Trophoblast cell (in vitro differentiated cells and primary cell): ENCODE results near the gene DLK2.

Experiments used
- DNase-seq, 2 donors: peaks; one replicate each; pipeline ENCODE4 v3.0.0-alpha.2; 2016
- H2AFZ ChIP-seq: 2 replicates; pipeline ENCODE4 v1.6.1; 2013; ENCODE audit warnings: low read length, moderate library complexity, mild to moderate bottlenecking; ENCODE audit not compliant: insufficient read depth, poor library complexity
- H2AK5ac ChIP-seq: 2 replicates; pipeline ENCODE4 v1.6.1; 2013; ENCODE audit warnings: mild to moderate bottlenecking, low read length
- H2BK120ac ChIP-seq: 2 replicates; pipeline ENCODE4 v1.6.1; 2013; ENCODE audit warnings: low read length, mild to moderate bottlenecking, moderate library complexity; ENCODE audit not compliant: insufficient read depth, poor library complexity
- H2BK12ac ChIP-seq: 2 replicates; pipeline ENCODE4 v1.6.1; 2013; ENCODE audit warnings: mild to moderate bottlenecking, low read length, moderate library complexity
- H2BK5ac ChIP-seq: 2 replicates; pipeline ENCODE4 v1.6.1; 2013; ENCODE audit warnings: low read length, low read depth, moderate library complexity, mild to moderate bottlenecking; ENCODE audit not compliant: poor library complexity
- H3K14ac ChIP-seq: 2 replicates; pipeline ENCODE4 v1.6.1; 2013; ENCODE audit warnings: mild to moderate bottlenecking, low read length
- H3K18ac ChIP-seq: 2 replicates; pipeline ENCODE4 v1.6.1; 2013; ENCODE audit warnings: mild to moderate bottlenecking, low read length
- H3K23ac ChIP-seq: 2 replicates; pipeline ENCODE4 v1.6.1; 2013; ENCODE audit warnings: low read length
- H3K27ac ChIP-seq: 2 replicates; pipeline ENCODE4 v1.5.1; 2013; ENCODE audit warnings: low read depth, mild to moderate bottlenecking, inconsistent platforms, low read length, moderate library complexity
- H3K27me3 ChIP-seq: 2 replicates; pipeline ENCODE4 v1.6.1; 2013; ENCODE audit warnings: inconsistent platforms, mild to moderate bottlenecking, low read length, moderate library complexity; ENCODE audit not compliant: insufficient read depth
- H3K36me3 ChIP-seq, 2 experiments: 1 replicate in 1 of 2; 2 replicates in 1 of 2; pipeline ENCODE4 v1.6.1; 2013; ENCODE audit warnings: low read length in 2 of 2, mild to moderate bottlenecking in 2 of 2, moderate library complexity in 1 of 2; ENCODE audit not compliant: insufficient read depth in 2 of 2, control insufficient read depth in 1 of 2
- H3K4ac ChIP-seq: 2 replicates; pipeline ENCODE4 v1.6.1; 2013; ENCODE audit warnings: low read depth, mild to moderate bottlenecking, low read length, moderate library complexity
- H3K4me1 ChIP-seq, 2 experiments: 1 replicate in 1 of 2; 2 replicates in 1 of 2; pipeline ENCODE4 v1.6.1; 2013; ENCODE audit warnings: low read length in 2 of 2, mild to moderate bottlenecking in 2 of 2, moderate library complexity in 1 of 2; ENCODE audit not compliant: insufficient read depth in 2 of 2, control insufficient read depth in 1 of 2
- H3K4me2 ChIP-seq: 2 replicates; pipeline ENCODE4 v1.6.1; 2013; ENCODE audit warnings: inconsistent platforms, mild to moderate bottlenecking, low read length, moderate library complexity
- H3K4me3 ChIP-seq: 2 replicates; pipeline ENCODE4 v1.5.1; 2013; ENCODE audit warnings: mild to moderate bottlenecking, low read depth, low read length, inconsistent platforms
- H3K79me1 ChIP-seq: one replicate; pipeline ENCODE4 v1.6.1; 2013; ENCODE audit warnings: low read length
- H3K79me2 ChIP-seq: 2 replicates; pipeline ENCODE4 v1.6.1; 2013; ENCODE audit warnings: low read length, mild to moderate bottlenecking; ENCODE audit not compliant: control insufficient read depth, insufficient read depth, poor library complexity
- H3K9ac ChIP-seq: 2 replicates; pipeline ENCODE4 v1.6.1; 2013; ENCODE audit warnings: mild to moderate bottlenecking, low read length
- H3K9me3 ChIP-seq: 2 replicates; pipeline ENCODE4 v1.6.1; 2013; ENCODE audit warnings: low read depth, mild to moderate bottlenecking, control low read depth, inconsistent platforms, low read length; ENCODE audit not compliant: insufficient read depth
- H4K12ac ChIP-seq: 2 replicates; pipeline ENCODE4 v1.6.1; 2013; ENCODE audit warnings: low read depth, mild to moderate bottlenecking, low read length, moderate library complexity
- H4K8ac ChIP-seq: 2 replicates; pipeline ENCODE4 v1.6.1; 2013; ENCODE audit warnings: low read depth, mild to moderate bottlenecking, low read length, moderate library complexity
- H4K91ac ChIP-seq: one replicate; pipeline ENCODE4 v1.6.1; 2013; ENCODE audit warnings: low read depth, mild to moderate bottlenecking, low read length, moderate library complexity
- WGBS: extraction: QIAGEN DNeasy Blood & Tissue Kit; methylation state at CpG from one replicate; pipeline ENCODE4 v1.1.7; 2013; ENCODE audit warnings: missing lambda C conversion rate; ENCODE audit not compliant: insufficient read length, insufficient coverage; ENCODE audit errors: extremely low coverage; 5-methylcytosine and 5-hydroxymethylcytosine counted together

The DLK2 gene

GRCh38 chr6:43475516-43475915 is 20.2 kb upstream of the DLK2 start:
- H3K9me3 ChIP-seq: no peaks in the 10 kb centered on the region
- H4K12ac ChIP-seq: no peak overlapping the region
- no peak overlapping the region for H3K23ac ChIP-seq
- no CpG with 5 or more reads among the region's 6 CpGs for WGBS
- H3K4me2 ChIP-seq: no peak overlapping the region
- H4K8ac ChIP-seq: no peak overlapping the region
- H3K18ac ChIP-seq: no peak overlapping the region
- peaks cover 1% of the 10 kb centered on the region for H3K79me2 ChIP-seq
- no peak overlapping the region for H2BK12ac ChIP-seq
- no peaks in the 10 kb centered on the region for H3K36me3 ChIP-seq
- no peak overlapping the region for H3K27ac ChIP-seq
- no peak overlapping the region for H3K4ac ChIP-seq
- no peaks in the 10 kb centered on the region for H3K27me3 ChIP-seq
- no peak overlapping the region for H2BK120ac ChIP-seq
- no peaks in the 10 kb centered on the region for H3K79me1 ChIP-seq
- DNase-seq: no peak
- H4K91ac ChIP-seq: no peak overlapping the region
- H3K14ac ChIP-seq: no peak overlapping the region
- H3K4me1 ChIP-seq: peaks cover 6 to 10% of the 10 kb centered on the region in 2 experiments
- no peak overlapping the region for H3K4me3 ChIP-seq
- no peak overlapping the region for H2AK5ac ChIP-seq
- H3K9ac ChIP-seq: no peak overlapping the region
- no peak overlapping the region for H2AFZ ChIP-seq
- no peak overlapping the region for H2BK5ac ChIP-seq

- H3K27me3 ChIP-seq: no peaks in the 10 kb centered on the region
- no peaks in the 10 kb centered on the region for H3K79me1 ChIP-seq
- no peak overlapping the region for H3K14ac ChIP-seq
- WGBS: no CpG with 5 or more reads among the region's 4 CpGs
- H3K18ac ChIP-seq: no peak overlapping the region
- no peak overlapping the region for H3K23ac ChIP-seq
- H3K4me2 ChIP-seq: no peak overlapping the region
- H3K4me3 ChIP-seq: no peak overlapping the region
- no peaks in the 10 kb centered on the region for H3K79me2 ChIP-seq
- no peak overlapping the region for H2AFZ ChIP-seq
- H2BK120ac ChIP-seq: no peak overlapping the region
- H2AK5ac ChIP-seq: no peak overlapping the region
- no peak overlapping the region for H3K27ac ChIP-seq
- H4K8ac ChIP-seq: no peak overlapping the region
- H3K9me3 ChIP-seq: no peaks in the 10 kb centered on the region
- no peak for DNase-seq
- H3K9ac ChIP-seq: no peak overlapping the region
- no peak overlapping the region for H2BK5ac ChIP-seq
- H2BK12ac ChIP-seq: no peak overlapping the region
- H3K4ac ChIP-seq: no peak overlapping the region
- peaks cover 8 to 10% of the 10 kb centered on the region in 2 experiments for H3K4me1 ChIP-seq
- no peaks in the 10 kb centered on the region for H3K36me3 ChIP-seq
- H4K91ac ChIP-seq: no peak overlapping the region
- H4K12ac ChIP-seq: no peak overlapping the region
Observed at GRCh38 chr6:43472515-43472914, 17.2 kb upstream of the DLK2 start.

DNA sequence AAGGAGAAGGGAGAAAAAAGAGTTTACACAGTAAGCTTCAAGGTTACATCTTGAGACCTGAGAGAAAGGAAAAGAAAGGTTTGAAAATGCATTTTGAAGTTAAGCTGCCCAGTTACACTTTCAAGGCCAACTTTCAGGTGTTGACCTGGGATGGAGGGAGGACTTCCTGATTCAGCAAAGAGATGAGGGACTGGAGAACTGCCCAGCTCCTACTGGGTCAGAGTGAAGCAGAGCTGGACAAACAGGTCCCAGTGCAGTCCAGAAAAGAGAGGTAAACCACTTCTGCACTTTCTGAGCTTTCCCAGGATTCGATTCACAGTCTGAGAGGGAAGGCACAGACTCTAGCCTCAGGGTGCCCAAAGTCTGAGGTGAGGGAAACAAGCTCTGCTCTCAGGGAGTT is 16.1 kb upstream of the DLK2 start:
- no peak overlapping the region for H4K12ac ChIP-seq
- peaks cover 5 to 10% of the 10 kb centered on the region in 2 experiments for H3K4me1 ChIP-seq
- peak; percentile 58 to 71 for DNase-seq
- no peaks in the 10 kb centered on the region for H3K79me2 ChIP-seq
- no peak overlapping the region for H3K14ac ChIP-seq
- no peak overlapping the region for H4K8ac ChIP-seq
- H3K18ac ChIP-seq: no peak overlapping the region
- no peak overlapping the region for H3K4ac ChIP-seq
- H3K27ac ChIP-seq: no peak overlapping the region
- no peaks in the 10 kb centered on the region for H3K27me3 ChIP-seq
- no peak overlapping the region for H3K4me3 ChIP-seq
- H2BK12ac ChIP-seq: no peak overlapping the region
- H2AFZ ChIP-seq: no peak overlapping the region
- H2BK120ac ChIP-seq: no peak overlapping the region
- H4K91ac ChIP-seq: no peak overlapping the region
- WGBS: no CpG with 5 or more reads among the region's 1 CpG
- no peaks in the 10 kb centered on the region for H3K79me1 ChIP-seq
- no peak overlapping the region for H3K23ac ChIP-seq
- no peak overlapping the region for H2BK5ac ChIP-seq
- H2AK5ac ChIP-seq: no peak overlapping the region
- H3K4me2 ChIP-seq: no peak overlapping the region
- H3K36me3 ChIP-seq: no peaks in the 10 kb centered on the region
- H3K9ac ChIP-seq: no peak overlapping the region
- H3K9me3 ChIP-seq: no peaks in the 10 kb centered on the region

- H2BK12ac ChIP-seq: no peak overlapping the region
- no peak overlapping the region for H3K23ac ChIP-seq
- H4K12ac ChIP-seq: no peak overlapping the region
- H3K4ac ChIP-seq: no peak overlapping the region
- no peak overlapping the region for H3K9ac ChIP-seq
- no peak overlapping the region for H3K27ac ChIP-seq
- H2AK5ac ChIP-seq: peak overlapping the region; percentile 85
- no peaks in the 10 kb centered on the region for H3K27me3 ChIP-seq
- no peak overlapping the region for H3K4me2 ChIP-seq
- H3K36me3 ChIP-seq: no peaks in the 10 kb centered on the region
- H2AFZ ChIP-seq: no peak overlapping the region
- no peak overlapping the region for H3K4me3 ChIP-seq
- no peak overlapping the region for H4K8ac ChIP-seq
- H2BK120ac ChIP-seq: no peak overlapping the region
- H2BK5ac ChIP-seq: no peak overlapping the region
- H3K14ac ChIP-seq: no peak overlapping the region
- WGBS: no CpG with 5 or more reads among the region's 7 CpGs
- no peaks in the 10 kb centered on the region for H3K9me3 ChIP-seq
- no peak overlapping the region for H4K91ac ChIP-seq
- DNase-seq: peak; percentile 41 to 52
- no peaks in the 10 kb centered on the region for H3K79me2 ChIP-seq
- H3K4me1 ChIP-seq: peaks cover 5 to 10% of the 10 kb centered on the region in 2 experiments
- no peak overlapping the region for H3K18ac ChIP-seq
- H3K79me1 ChIP-seq: no peaks in the 10 kb centered on the region
Observed at GRCh38 chr6:43469947-43470346, 14.6 kb upstream of the DLK2 start.
